Omental fat pad (tissue), 4 donors: ENCODE results near the gene CTLA4. TPM values are rescaled to one million over a fixed set of nuclear protein-coding genes. Genes with fewer than 3 reads are reported as not detected.

Source experiments
- ATAC-seq: fragments of 150-250 bp; one replicate; pipeline ENCODE4 v1.9.1; 2016; ENCODE audit warnings: mild to moderate bottlenecking, moderate library complexity; ENCODE audit not compliant: low FRiP score
- DNase-seq: peaks from one replicate; pipeline ENCODE4 v3.0.0-alpha.2; 2019; ENCODE audit warnings: low spot score
- total RNA-seq, 4 donors: library from RNA; depleted of rRNA; stranded (reverse); fragments of >200 nt; gene quantifications; one replicate each; pipeline ENCODE4 v1.1.0, GENCODE V29; 2016
- TF ChIP-seq, protein P1 (sequence below), 3 donors: fragments of 450-650 bp; IDR thresholded peaks; one replicate each; pipeline ENCODE4 v1.5.1; 2016 to 2017; ENCODE audit warnings: antibody characterized with exemption in 3 of 3, mild to moderate bottlenecking in 3 of 3, moderate library complexity in 2 of 3

Gene CTLA4
- total RNA-seq: 1 to 10 TPM in 3 of 4 donors, not detected in 1; 2.0 to 4.7 (median 2.3) TPM

DNA sequence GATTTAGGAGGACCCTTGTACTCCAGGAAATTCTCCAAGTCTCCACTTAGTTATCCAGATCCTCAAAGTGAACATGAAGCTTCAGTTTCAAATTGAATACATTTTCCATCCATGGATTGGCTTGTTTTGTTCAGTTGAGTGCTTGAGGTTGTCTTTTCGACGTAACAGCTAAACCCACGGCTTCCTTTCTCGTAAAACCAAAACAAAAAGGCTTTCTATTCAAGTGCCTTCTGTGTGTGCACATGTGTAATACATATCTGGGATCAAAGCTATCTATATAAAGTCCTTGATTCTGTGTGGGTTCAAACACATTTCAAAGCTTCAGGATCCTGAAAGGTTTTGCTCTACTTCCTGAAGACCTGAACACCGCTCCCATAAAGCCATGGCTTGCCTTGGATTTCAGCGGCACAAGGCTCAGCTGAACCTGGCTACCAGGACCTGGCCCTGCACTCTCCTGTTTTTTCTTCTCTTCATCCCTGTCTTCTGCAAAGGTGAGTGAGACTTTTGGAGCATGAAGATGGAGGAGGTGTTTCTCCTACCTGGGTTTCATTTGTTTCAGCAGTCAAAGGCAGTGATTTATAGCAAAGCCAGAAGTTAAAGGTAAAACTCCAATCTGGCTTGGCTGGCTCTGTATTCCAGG lies at the start of gene CTLA4:
CTLA4 (plus strand) TSS at position 211 of the 640 bp plus-strand sequence; CDS start at position 383, 172 bp downstream.
- TF ChIP-seq, protein P1, sequence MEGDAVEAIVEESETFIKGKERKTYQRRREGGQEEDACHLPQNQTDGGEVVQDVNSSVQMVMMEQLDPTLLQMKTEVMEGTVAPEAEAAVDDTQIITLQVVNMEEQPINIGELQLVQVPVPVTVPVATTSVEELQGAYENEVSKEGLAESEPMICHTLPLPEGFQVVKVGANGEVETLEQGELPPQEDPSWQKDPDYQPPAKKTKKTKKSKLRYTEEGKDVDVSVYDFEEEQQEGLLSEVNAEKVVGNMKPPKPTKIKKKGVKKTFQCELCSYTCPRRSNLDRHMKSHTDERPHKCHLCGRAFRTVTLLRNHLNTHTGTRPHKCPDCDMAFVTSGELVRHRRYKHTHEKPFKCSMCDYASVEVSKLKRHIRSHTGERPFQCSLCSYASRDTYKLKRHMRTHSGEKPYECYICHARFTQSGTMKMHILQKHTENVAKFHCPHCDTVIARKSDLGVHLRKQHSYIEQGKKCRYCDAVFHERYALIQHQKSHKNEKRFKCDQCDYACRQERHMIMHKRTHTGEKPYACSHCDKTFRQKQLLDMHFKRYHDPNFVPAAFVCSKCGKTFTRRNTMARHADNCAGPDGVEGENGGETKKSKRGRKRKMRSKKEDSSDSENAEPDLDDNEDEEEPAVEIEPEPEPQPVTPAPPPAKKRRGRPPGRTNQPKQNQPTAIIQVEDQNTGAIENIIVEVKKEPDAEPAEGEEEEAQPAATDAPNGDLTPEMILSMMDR (IDR thresholded peaks at IDR 0.05): no peak
- no peak for ATAC-seq
- no peak for DNase-seq

DNA sequence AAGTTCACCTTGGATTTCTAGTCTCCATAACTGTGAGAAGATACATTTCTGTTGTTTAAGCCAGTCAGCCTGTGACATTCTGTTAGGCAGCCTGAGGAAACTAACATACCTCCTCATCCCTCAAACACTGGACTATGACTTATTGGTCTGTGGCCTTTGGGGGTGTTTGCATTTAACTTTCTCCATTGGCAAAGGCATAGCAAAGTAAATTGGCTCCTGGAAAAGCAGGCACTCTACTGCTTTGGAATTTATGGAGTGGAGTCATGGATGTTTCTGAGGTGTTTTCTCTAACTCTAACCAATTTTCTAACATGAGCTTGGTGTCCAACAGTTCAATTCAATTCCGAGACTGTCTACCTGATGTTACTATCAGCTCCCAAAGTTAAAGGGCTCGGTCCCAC lies 48.9 kb upstream of the CTLA4 start:
- no peak for DNase-seq
- TF ChIP-seq, protein P1 (IDR thresholded peaks at IDR 0.05): no peak
- no peak for ATAC-seq

- ATAC-seq (no peak), DNase-seq (no peak)
- TF ChIP-seq, protein P1 (IDR thresholded peaks at IDR 0.05): no peak
These were observed 48.0 kb upstream of the CTLA4 start for GRCh38 chr2:203819434-203820133.

DNA sequence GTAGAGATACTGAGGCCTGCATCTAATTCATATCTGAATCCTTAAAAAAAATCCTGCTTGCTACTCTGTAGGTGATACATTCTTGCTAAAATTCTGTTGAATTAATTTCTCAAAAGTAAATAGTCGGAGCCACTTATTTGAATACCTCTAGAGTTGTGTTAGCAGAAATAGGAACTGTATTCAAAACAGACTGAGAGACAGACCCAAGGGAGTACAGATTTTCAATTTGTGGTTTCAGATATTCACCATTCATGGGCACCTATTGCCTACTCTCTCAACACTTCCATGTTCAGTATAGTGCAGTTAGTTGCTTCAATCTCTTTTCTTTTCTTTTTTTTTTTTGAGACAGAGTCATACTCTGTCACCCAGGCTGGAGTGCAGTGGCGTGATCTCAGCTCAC lies 46.6 kb upstream of the CTLA4 start:
- TF ChIP-seq, protein P1 (IDR thresholded peaks at IDR 0.05): no peak
- ATAC-seq (no peak), DNase-seq (no peak)

- DNase-seq (no peak), ATAC-seq (no peak)
- TF ChIP-seq, protein P1 (IDR thresholded peaks at IDR 0.05): no peak
These were observed 45.3 kb upstream of the CTLA4 start for GRCh38 chr2:203822240-203822639.

- DNase-seq (no peak), ATAC-seq (no peak)
- TF ChIP-seq, protein P1 (IDR thresholded peaks at IDR 0.05): no peak
These were observed 44.4 kb upstream of the CTLA4 start for GRCh38 chr2:203823173-203823572.

DNA sequence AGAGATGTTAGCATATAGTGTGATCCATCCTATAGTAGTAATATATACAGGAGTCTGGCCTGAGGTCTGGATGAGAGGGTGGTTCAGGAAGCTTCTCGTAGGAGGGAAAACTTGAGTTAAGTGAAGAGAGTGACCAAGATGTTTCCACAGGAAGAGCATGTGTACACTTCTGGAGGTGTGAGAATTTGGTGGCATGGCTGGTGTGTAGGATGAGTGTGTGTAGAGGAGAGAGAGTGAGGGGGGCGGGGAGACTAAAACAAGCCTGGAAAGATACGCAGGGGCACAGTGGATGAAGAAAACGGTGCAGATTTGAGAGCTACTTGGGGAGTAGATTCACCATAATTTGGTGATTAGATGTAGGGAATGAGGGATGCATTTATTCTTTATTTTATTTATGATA lies 43.5 kb upstream of the CTLA4 start:
- ATAC-seq (no peak), DNase-seq (no peak)
- TF ChIP-seq, protein P1 (IDR thresholded peaks at IDR 0.05): no peak
